Amniotic epithelial cell (primary cell): Measurements from ENCODE around the gene NEAT1.

Experiments used
- DNase-seq: peaks from one replicate; pipeline ENCODE4 v3.0.0-alpha.2; 2010; ENCODE audit warnings: low read depth

The NEAT1 gene

DNA sequence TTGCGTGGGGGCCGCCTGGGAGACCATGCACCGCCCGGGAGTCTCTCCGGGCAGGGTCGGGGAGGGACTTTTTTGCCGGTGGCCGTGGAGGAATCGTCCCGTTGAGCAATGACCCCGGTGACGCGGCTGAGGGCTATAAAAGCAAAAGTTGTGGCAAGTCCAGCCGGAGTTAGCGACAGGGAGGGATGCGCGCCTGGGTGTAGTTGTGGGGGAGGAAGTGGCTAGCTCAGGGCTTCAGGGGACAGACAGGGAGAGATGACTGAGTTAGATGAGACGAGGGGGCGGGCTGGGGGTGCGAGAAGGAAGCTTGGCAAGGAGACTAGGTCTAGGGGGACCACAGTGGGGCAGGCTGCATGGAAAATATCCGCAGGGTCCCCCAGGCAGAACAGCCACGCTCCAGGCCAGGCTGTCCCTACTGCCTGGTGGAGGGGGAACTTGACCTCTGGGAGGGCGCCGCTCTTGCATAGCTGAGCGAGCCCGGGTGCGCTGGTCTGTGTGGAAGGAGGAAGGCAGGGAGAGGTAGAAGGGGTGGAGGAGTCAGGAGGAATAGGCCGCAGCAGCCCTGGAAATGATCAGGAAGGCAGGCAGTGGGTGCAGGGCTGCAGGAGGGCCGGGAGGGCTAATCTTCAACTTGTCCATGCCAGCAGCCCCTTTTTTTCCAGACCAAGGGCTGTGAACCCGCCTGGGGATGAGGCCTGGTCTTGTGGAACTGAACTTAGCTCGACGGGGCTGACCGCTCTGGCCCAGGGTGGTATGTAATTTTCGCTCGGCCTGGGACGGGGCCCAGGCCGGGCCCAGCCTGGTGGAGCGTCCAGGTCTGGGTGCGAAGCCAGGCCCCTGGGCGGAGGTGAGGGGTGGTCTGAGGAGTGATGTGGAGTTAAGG, at the start of gene NEAT1:
Gene NEAT1 (plus strand): TSS at position 166 of the 883 bp plus-strand sequence.
- DNase-seq, result peak; percentile 92

DNA sequence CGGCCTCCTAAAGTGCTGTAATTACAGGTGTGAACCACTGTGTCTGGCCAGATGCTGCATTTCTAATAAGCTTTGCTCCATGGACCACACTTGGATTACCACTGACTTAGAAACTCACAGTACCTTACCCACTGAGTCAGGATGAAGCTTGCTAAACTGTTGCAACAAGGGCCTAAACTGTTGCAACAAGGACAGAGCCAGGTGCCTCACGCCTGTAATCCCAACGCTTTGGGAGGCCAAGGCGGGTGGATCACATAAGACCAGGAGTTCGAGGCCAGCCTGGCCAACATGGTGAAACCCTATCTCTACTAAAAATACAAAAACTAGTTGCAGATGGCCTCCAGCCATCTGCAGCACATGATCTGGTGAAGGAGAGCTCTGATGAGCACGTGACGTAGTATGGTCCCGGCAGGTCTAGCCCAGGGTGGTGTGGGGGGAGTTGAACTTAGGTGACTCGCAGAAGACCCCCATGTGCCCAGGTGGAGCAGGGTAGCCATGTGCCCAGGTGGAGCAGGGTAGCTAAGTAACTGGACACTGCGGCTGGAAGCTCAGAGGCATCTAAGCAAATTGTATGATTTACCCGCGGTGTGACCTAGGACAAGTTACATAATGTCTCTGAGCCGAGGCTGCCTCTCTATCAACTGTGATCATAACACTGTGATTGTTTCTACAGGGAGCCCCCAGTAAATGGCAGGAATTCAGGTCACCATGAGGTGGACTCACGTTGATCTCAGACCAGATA, 48.6 kb upstream of the NEAT1 start:
- DNase-seq, result peak; percentile 47

DNA sequence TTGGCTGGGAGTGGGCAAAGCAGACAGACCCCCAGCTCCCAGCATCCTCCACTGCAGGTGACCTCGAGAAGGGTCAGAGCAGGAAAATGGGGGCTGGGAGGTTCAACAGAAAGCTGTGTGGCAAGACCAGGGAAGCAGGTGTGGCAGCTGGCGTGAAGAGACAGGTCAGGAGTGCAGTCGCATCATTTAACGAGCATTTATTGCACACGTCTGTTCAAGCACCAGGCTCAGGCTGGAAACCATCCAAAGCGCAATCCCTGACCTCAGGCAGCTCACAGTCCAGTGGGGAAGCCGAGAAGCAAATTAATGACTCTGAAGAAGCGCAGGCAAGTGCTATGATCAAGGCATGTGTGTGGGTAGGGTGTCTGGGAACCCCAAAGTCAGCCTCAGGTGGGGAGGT, 47.6 kb upstream of the NEAT1 start:
- DNase-seq, result no peak

DNA sequence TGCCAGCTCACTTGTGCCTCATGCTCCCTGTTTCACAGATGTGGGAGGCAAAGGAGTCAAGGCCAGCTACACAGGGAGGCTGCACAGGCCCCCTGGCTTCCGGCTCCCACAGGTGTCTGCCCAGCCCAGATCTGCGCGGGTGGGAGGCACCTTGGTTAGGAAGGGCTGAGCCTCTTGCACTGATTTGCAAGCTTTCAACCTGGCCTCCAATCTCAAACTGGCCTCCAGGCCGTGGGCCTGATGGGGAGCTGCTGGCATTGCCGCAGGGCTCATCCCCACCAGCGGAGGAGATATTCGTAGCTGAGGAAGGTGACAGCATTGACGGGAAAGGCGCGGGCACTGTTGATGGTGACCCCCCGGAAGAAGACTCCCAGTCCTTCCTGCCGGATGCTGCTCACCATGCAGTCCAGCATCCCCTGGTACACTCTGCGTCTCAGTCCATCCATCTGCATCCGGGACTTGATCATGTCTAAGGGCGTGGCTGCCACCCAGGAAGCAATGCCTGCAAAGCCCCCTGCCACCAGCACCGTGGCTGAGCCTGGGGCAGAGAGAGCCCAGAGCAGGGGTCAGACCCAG, 46.4 kb upstream of the NEAT1 start:
- DNase-seq, result no peak

DNA sequence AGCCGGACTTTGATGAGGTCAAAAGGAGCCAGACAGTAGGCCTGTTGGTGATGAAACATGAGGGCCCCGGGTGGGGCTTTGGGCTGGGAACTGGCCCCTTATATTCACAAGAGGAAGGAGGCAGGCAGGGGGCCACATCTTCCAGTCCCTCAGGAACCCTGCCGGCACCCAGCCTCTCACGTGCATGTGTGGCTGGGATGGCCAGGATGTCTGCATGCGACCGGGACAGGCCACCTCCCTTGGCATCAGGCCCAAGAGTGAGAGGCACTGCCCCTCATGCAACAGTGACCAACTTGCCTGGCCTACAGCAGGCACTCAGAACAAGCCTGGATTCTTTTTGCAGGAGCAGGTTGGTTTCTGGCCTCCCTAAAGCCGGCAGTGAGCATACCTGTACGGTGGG, 45.6 kb upstream of the NEAT1 start:
- DNase-seq, result no peak

DNA sequence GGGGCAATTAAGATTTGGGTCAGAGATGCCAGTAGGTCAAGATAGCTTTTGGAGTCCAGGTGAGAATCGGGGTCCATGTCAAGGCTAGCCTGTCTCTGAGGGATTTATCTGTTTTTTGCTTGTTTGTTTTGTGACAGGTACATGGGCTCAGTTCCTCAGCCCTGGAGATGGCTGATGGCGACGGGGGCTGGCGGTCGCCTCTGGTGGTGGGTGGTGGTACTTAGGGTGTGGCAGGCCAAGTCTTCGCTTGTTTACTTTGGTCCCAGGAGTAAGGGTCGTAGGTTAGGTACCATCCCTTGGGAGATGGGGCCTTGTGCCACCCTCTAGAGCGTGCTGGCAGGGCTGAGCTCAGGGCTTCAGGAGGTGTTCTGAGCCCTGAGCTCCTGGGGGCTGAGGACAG, 44.8 kb upstream of the NEAT1 start:
- no peak for DNase-seq

DNA sequence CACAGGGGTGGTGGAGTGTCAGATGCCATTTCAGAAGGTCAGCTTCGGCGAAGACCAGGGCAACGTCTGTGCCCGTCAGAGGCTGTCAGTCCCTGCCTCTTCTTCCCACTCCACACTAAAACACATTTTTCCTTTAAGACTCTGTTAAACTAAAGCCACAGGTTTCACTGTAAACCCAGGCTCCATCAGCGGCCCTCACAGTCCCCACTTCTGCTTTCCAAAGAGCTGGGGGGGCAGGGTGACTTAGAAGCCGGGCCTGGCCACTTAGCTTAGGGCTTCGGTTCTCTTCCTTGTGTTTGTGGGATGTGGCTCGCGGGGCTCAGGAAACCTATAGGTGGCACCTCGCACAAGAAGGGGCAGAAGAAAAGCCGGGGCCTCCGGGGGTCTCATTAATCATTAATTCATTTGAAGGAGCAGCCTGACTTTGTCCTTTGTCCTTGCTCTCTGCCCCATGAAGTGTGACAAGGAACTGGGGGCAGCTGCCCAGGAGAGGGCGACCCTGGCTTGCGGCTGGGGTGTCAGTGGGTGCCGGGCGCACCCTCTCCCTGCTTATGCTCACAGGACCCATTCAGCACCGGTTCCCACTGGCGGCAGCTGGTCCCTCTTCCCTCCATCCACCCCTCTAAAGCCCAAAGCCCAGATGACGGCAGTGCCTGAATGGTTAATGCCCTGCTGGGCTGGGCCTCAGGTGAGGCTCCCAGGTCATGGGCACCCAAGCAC, 44.2 kb upstream of the NEAT1 start:
- no peak for DNase-seq

DNA sequence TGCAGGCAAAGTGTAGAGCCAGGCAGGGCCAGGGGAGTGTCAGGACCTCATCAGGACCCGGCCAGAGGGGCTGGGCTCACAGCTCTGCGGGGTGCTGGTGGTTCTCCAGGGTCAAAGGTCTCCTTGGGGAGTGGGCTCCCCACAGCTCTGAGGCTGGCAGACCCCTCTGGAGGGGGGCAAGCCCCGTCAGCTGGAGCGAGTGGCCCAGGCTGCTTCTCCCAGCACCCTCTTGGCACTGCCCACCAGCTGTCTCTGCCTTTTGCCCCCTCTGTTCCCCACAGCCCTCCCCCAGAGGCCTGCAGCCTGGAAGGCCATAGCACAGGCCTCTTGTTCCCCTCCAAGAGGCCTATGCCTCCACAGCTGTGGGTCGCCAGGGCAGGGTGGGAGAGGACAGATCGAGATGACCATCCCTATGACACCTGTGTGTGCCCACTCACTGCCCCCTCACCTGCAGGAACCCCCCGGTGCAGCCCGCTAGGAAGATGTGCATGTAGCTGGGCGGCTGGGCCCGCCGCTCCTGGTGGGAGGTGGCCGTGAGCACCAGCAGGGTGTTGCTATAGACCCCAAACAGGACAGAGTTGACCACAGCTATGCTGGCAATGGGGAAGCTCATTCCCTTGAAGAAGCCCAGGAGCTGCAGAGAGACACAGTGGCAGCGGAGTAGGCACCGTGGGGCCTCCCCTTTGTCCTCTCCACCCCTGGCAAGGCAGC, 43.5 kb upstream of the NEAT1 start:
- DNase-seq, result no peak

DNA sequence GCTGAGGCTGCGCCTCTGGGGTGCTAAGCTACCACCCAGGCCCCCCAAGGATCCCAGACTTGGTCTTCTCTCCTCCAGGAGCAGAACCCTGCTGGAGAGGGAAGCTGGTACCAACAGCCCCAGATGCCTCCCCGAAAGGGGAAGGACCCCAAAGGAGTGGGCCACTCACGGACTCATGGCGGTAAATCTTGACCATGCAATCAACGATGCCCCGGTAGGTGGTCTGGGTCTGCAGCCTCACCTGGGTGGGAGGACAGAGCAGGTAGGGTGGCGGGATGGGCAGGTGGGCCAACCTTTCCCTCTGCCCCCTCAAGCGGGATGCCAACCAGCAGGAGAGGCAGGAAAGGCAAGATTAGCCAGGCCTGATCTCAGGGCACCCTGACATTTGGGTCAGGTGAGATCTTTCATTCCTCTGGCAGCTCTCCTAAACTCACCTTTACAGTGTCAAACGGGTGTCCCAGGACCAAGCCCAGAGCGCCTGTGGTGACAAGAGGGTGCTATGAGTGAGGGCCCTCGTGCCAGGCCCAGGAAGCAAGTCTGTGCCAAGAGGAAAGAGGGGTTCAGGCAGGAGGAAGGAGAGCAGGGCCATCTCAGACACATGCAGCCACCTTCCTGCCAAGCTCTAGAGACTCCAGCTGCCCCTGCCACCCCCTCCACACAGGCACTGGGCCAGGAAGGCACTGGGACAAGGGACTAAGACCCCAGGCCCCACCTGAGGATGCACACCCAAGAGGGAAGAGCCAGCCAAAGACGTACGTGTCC, 42.7 kb upstream of the NEAT1 start:
- DNase-seq, result no peak

DNA sequence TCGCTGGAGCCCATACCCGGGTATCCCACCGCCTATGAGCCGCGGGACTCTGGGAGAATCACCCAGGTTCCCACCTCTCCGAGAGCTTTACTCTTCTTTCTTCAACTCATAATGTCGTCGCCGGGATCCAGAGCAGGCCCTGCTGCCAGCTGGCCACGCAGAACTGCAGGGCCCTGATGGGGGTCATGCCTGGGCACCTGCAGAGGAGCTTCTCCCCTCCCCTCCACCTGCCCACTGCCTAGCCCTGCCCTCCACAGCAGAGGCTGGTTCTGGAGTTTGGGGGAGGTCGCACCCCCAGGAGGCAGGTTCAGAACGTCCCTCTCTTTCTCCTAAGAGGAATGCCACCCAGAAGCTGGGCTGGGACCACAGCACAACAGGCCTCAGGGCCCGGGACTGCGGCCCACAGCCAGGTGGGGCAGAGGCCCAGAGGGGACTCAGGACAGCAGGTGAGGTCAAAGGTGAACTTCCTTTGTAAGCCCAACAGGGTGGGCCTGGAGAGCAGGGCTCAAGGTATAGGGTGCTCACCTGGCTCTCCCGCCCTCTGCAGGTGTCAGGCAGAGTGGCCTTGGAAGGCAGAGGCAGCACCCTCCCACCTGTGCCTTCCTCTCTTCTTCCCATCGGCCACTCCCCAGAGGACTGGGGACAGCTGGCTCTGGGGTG, 42.0 kb upstream of the NEAT1 start:
- DNase-seq, result no peak

DNA sequence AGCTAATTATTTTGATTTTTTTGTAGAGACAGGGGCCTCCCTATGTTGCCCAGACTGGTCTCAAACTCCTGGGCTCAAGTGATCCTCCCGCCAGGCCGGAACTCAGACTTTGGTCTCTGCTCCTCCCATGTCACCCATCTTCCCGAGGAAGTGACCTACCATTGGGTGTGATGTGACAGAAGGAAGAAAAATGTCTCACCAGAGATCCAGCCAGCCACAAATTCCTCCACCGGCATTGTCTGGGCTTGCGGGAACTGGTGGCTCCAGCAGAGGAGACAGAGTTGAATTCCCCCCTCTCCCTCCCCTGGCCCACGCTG, 40.9 kb upstream of the NEAT1 start:
- DNase-seq, result no peak

DNA sequence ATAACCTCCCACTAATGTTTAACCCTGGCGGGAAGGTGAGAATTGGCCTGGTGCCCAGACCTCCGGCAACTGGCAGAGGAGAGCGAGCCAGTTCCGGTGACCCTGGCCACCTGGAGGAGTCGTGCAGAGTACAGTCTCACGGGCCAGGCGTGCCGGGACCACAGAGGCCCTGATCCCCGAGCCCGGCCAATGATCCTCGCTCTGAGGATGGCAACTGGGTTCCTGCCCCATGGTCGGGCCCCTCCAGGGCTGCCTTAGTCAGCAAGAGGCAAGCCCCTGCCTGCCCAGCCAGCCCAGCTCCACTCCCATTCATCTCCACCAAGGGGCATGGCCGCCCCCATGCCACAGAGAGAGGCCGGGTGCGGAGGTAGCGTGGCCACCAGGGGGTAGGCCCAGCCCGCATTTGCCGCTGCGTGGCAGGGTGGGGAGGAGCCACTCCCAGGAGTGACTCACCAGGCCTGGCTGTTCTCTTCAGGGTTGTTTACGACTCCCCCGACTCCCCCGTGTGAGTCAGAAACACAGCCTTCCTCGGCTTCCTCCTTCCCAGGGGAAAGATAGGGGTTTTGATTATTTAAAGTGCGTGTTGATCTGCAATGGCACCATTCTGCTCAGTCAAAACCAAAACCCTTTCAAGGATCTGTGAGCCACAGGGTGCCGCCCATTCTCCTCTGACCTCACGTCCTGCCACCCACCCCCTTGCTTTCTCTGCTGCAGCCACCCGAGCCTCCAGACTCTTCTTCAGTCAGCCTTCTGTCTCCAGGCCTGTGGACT, 40.4 kb upstream of the NEAT1 start, which contains the start of gene SLC25A45:
Gene SLC25A45 (minus strand): TSS at position 614 of the 771 bp plus-strand sequence. CDS start 695 bp downstream, outside the sequence.
- DNase-seq, result peak; percentile 99

DNA sequence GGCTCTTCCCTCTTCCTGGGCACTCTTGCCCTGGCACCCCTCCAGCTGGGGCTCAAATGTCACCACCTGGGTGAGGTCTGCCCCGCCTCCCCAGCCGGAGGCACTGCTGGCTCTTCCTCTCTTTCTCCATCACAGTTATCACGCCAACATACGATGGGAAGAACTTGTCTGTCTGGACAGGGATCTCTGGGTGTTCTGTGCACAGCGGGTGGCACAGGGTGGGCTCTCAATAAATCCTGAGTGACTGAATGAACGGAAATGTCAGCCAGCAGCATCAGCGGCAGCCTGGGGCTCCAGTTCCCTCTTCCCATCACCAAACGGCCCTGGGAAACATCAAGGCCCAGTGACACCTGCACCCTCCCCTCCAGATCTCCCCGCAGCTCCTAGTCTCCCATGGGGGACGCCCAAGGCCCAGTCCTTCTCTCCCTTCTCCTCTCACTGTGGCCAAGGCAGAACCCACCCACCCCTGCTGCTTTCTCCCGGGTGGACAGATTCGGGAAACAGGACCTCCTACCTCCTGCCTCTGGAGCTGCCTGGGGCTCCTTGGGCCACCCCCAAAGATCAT, 39.7 kb upstream of the NEAT1 start:
- no peak for DNase-seq

DNA sequence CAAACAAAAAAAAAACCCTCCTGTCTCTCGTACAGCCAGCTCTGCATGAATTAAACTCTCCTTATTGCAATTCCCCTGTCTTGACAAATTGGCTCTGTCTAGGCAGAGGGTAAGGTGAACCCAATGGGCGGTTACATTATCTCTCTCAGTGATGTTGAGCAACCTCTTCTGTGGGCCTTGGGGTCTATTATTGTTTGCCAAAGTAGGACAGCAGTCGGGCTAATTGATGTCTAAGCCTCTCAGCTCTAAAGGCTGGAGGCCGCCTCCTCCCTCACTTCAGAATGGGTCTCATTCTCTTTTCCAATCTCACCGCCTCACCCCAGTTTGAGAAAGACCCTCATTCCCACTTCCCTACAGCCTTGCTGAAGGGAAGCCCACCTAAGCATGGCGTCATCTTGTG, 38.8 kb upstream of the NEAT1 start:
- peak; percentile 80 for DNase-seq

DNA sequence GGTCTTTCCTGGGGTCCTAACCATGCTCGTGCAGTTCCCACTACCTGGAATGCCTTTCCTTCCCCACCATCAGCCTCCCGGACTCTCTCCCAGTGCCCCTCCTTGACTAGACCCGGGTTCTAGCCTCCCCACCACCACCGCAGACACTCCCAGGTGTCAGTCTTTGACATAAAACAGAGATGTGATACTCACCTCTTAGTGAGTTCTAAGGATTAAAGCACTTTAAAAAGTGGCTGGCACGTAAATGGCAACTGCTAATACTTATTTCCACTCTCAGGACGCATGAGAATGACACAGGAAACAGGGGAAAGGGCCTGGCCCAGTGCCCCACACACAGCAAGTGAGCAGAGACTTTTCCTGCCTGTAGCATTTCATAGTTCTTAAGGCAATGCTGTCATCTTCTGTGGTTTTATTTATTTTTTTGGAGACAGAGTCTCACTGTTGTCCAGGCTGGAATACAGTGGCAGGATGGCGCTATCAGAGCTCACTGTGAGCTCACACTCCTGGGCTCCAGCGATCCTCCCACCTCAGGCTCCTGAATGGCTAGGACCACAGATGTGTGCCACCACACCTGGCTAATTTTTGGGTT, 38.2 kb upstream of the NEAT1 start:
- peak; percentile 52 for DNase-seq

DNA sequence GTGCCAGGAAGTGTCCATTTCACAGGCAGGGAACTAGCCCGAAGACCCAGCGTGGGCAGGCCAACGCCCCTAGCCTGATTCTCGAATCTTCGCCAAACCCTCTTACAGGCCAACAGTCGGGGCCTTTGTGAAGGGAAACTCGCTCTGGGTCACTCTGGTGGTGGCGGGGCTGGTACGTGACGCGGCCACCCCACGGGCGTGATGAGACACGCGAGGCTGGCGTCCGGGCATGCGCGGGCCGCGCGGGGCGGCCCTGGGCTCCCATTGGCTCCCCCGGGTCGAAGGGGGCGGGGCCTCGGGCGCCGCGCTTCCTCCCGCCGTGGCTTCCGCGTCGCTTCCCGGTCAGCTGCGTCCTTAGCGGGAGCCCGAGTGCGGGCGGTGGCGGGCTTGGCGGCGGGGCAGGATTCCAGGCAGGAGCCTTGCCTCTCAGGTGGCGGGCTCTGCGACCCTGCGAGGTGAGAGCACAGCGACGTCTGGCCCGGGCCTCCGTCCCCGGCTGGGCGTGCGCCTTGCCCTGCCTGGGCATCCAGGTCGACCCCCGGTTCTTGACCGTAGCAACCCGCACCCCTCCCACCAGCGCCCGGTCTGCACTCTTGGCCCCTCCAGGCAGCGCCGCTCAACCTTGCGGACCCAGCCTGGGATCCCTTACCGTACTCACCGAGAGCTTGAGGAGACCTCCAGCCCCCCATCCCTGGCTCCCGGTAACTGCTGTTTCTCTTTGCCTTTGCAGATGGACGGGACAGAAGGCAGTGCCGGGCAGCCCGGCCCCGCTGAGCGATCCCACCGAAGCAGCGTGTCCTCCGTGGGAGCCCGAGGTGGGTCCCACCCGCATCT, 36.1 kb upstream of the NEAT1 start, which contains the start of gene FRMD8:
Gene FRMD8 (plus strand): TSS at position 331 of the 834 bp plus-strand sequence. CDS start 400 bp downstream, at position 731.
- DNase-seq, result peak; percentile 65

DNA sequence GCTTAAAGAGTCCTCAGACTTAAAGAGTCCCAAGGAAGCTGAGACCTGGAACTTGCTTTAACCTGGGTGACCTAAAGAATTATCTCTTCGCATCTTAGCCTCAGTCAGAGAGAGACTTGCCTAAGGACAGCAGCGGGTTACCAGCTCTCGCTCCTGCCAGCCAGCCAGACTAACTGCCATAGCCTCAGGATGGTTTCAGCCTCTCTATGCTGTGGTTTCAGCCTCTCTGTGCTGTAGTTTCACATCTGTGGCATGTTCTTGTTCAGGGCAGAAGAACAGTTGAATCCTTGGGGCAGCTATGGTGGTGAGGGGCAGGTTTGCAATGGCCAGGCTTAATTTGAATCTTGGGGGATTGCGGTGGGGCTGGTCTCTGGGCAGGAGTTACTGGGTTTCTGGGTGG, 33.9 kb upstream of the NEAT1 start:
- no peak for DNase-seq
